ENCODE measurements around the gene NELL1.

DNA sequence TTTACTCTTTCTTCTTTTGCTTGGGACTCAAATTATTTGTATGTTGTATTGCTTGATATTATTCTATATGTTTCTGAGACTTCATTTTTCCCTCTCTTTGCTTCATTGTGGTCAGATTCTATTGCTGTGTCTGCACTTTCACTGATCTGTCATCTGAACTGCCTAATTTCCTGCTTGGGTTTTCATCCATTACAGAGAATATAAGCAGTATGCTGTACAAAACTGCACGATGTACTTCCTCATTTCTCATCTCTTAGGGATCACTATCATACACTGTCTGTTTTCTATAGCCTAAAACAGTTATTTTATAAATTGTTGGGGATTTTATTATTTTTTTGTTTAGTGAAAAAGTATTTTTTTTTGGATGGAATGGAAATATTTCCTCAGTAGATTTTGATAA is 786.8 kb downstream of the NELL1 start:
- TF ChIP-seq, protein P1, sequence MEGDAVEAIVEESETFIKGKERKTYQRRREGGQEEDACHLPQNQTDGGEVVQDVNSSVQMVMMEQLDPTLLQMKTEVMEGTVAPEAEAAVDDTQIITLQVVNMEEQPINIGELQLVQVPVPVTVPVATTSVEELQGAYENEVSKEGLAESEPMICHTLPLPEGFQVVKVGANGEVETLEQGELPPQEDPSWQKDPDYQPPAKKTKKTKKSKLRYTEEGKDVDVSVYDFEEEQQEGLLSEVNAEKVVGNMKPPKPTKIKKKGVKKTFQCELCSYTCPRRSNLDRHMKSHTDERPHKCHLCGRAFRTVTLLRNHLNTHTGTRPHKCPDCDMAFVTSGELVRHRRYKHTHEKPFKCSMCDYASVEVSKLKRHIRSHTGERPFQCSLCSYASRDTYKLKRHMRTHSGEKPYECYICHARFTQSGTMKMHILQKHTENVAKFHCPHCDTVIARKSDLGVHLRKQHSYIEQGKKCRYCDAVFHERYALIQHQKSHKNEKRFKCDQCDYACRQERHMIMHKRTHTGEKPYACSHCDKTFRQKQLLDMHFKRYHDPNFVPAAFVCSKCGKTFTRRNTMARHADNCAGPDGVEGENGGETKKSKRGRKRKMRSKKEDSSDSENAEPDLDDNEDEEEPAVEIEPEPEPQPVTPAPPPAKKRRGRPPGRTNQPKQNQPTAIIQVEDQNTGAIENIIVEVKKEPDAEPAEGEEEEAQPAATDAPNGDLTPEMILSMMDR (IDR thresholded peaks at IDR 0.05; ENCODE audit: extremely low read depth in 1 of 2, insufficient read depth in 1 of 2, low read depth in 1 of 2, low read length in 2 of 2), result no peak
- TF ChIP-seq POLR2A (IDR thresholded peaks at IDR 0.05; ENCODE audit: low read depth, low read length) (no peak), POLR2AphosphoS5 (IDR thresholded peaks at IDR 0.05; ENCODE audit: insufficient read depth, low read depth, low read length) (no peak), FOS (IDR thresholded peaks at IDR 0.05; ENCODE audit: borderline replicate concordance, insufficient read depth, low read length) (no peak), MYC (IDR thresholded peaks at IDR 0.05; ENCODE audit: low read depth, low read length) (no peak), EZH2 (IDR thresholded peaks at IDR 0.05; ENCODE audit: borderline replicate concordance, low read depth, low read length, severe bottlenecking) (no peak), JUN (IDR thresholded peaks at IDR 0.05; ENCODE audit: borderline replicate concordance, insufficient read depth, insufficient read length, low read depth) (no peak), GATA2 (IDR thresholded peaks at IDR 0.05; ENCODE audit: insufficient read depth, insufficient read length, low read depth, low read length) (no peak)
- TF ChIP-seq, protein P2, sequence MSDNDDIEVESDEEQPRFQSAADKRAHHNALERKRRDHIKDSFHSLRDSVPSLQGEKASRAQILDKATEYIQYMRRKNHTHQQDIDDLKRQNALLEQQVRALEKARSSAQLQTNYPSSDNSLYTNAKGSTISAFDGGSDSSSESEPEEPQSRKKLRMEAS (IDR thresholded peaks at IDR 0.05; ENCODE audit: insufficient read depth, insufficient read length), result no peak

Measured in endothelial cell of umbilical vein (primary cell).